Stimulated activated CD4-positive, alpha-beta T cell treated with anti-CD3 and anti-CD28 coated beads, TNF-alpha, amount 100 ng/mL, for 1 hour (primary cell): ENCODE results near the gene APBB3.
"Not testable (repeated sequence)": the region's sequence is repeated elsewhere in the genome, so short reads cannot be mapped to it uniquely, and the experiment has no call there.

ENCODE experiments used
- DNase-seq, 3 donors: peaks; one replicate each; pipeline ENCODE4 v3.0.0-alpha.2; 2020; ENCODE audit warnings: low read depth in 3 of 3, low spot score in 1 of 3

Gene APBB3

GRCh38 chr5:140564196-140565023, at the start of gene APBB3, which contains the start of gene SLC35A4:
APBB3 (minus strand) TSS chr5:140564598; CDS start chr5:140564245, 353 bp downstream.
SLC35A4 (plus strand) TSS chr5:140564828; CDS start chr5:140567170, 2,342 bp downstream.
- peak; percentile 88 to 92 (median 90) for DNase-seq

- no peak for DNase-seq
Observed at GRCh38 chr5:140611020-140611521, 46.7 kb upstream of the APBB3 start.

GRCh38 chr5:140609126-140609525, 44.7 kb upstream of the APBB3 start:
- no peak for DNase-seq

GRCh38 chr5:140608722-140609121, 44.3 kb upstream of the APBB3 start:
- DNase-seq = no peak

- DNase-seq = no peak
Observed at GRCh38 chr5:140607031-140607430, 42.6 kb upstream of the APBB3 start.

- no peak for DNase-seq
Observed at GRCh38 chr5:140605879-140606278, 41.5 kb upstream of the APBB3 start.

- no peak for DNase-seq
Observed at GRCh38 chr5:140603734-140604133, 39.3 kb upstream of the APBB3 start.

GRCh38 chr5:140603446-140603698, 39.0 kb upstream of the APBB3 start:
- not testable (repeated sequence) for DNase-seq

GRCh38 chr5:140602147-140602546, 37.7 kb upstream of the APBB3 start:
- no peak for DNase-seq

GRCh38 chr5:140600096-140600495, 35.7 kb upstream of the APBB3 start:
- no peak for DNase-seq

GRCh38 chr5:140598836-140599235, 34.4 kb upstream of the APBB3 start:
- DNase-seq = no peak

GRCh38 chr5:140596321-140596741, 31.9 kb upstream of the APBB3 start:
- DNase-seq = no peak

- no peak for DNase-seq
Observed at GRCh38 chr5:140595538-140596300, 31.3 kb upstream of the APBB3 start.

- no peak for DNase-seq
Observed at GRCh38 chr5:140594169-140594568, 29.8 kb upstream of the APBB3 start.

- not testable (repeated sequence) for DNase-seq
Observed at GRCh38 chr5:140593070-140593469, 28.7 kb upstream of the APBB3 start.

GRCh38 chr5:140591747-140592372, 27.5 kb upstream of the APBB3 start:
- no peak for DNase-seq

- no peak for DNase-seq
Observed at GRCh38 chr5:140590861-140591260, 26.5 kb upstream of the APBB3 start.

GRCh38 chr5:140588311-140589070, 24.1 kb upstream of the APBB3 start:
- DNase-seq = no peak

- no peak for DNase-seq
Observed at GRCh38 chr5:140587495-140587894, 23.1 kb upstream of the APBB3 start.

- DNase-seq = not testable (repeated sequence)
Observed at GRCh38 chr5:140579188-140579747, 14.9 kb upstream of the APBB3 start.

- DNase-seq = no peak
Observed at GRCh38 chr5:140576776-140577201, 12.4 kb upstream of the APBB3 start.
